ENCODE results near the gene SLC22A31.
"Not testable (repeated sequence)": the region's sequence is repeated elsewhere in the genome, so short reads cannot be mapped to it uniquely, and the experiment has no call there.

Gene SLC22A31

DNA sequence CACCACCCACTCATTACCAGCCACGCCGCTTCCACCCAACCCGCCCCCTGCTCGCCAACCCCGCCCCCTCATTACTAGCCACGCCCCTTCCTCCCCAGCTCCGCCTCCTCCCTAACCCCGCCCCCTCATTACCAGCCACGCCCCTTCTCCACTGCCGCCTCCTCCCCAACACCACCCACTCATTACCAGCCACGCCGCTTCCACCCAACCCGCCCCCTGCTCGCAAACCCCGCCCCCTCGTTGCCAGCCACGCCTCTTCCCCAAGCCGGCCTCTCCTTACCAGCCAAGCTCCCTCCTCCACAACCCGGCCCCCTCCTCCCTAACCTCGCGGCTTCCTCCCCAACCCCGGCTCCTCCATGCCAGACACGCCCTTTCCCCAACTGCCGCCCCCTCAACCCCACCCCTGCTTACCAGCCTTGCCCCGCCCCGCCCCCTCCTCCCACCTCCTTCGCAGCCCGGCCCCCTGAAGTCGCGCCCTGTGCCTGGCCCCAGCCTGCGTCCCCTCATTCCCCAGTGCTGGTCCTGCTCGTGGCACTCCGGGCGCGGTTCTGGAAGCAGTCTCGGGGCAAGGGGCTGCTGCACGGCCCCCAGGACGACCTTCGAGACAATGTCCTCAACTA lies 7.3 kb downstream of the SLC22A31 start:
- H3K4me3 ChIP-seq (ENCODE audit: low read depth, low read length) = no peak overlapping the region
- no peak for DNase-seq (ENCODE audit: low read depth)
- in situ Hi-C loops (cut with HindIII; ENCODE audit: low sequenced_read_pairs) = no loop called here
- TF ChIP-seq, protein P1, sequence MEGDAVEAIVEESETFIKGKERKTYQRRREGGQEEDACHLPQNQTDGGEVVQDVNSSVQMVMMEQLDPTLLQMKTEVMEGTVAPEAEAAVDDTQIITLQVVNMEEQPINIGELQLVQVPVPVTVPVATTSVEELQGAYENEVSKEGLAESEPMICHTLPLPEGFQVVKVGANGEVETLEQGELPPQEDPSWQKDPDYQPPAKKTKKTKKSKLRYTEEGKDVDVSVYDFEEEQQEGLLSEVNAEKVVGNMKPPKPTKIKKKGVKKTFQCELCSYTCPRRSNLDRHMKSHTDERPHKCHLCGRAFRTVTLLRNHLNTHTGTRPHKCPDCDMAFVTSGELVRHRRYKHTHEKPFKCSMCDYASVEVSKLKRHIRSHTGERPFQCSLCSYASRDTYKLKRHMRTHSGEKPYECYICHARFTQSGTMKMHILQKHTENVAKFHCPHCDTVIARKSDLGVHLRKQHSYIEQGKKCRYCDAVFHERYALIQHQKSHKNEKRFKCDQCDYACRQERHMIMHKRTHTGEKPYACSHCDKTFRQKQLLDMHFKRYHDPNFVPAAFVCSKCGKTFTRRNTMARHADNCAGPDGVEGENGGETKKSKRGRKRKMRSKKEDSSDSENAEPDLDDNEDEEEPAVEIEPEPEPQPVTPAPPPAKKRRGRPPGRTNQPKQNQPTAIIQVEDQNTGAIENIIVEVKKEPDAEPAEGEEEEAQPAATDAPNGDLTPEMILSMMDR (IDR thresholded peaks at IDR 0.05; ENCODE audit: low read depth, low read length, missing control alignments) = no peak

DNA sequence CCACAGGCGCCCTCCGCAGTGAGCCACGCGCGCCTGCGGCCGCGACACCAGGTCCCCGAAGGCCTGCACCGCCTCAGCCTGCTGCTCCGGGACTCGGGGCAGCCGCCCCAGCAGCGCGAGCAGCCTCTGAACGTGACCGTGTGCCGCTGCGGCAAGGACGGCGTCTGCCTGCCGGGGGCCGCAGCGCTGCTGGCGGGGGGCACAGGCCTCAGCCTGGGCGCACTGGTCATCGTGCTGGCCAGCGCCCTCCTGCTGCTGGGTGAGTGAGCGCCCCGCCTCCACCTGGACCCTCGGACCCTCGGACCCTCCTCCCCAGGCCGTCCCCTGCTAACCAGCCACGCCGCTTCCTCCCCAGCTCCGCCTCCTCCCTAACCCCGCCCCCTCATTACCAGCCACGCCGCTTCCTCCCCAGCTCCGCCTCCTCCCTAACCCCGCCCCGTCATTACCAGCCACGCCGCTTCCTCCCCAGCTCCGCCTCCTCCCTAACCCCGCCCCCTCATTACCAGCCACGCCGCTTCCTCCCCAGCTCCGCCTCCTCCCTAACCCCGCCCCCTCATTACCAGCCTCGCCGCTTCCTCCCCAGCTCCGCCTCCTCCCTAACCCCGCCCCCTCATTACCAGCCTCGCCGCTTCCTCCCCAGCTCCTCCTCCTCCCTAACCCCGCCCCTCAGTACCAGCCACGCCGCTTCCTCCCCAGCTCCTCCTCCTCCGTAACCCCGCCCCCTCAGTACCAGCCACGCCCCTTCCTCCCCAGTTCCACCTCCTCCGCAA lies 8.0 kb downstream of the SLC22A31 start:
- DNase-seq (ENCODE audit: low read depth); in situ Hi-C loops (cut with HindIII; ENCODE audit: low sequenced_read_pairs): not testable (repeated sequence)
- H3K4me3 ChIP-seq (ENCODE audit: low read depth, low read length) = peak overlapping the region; percentile 39

DNA sequence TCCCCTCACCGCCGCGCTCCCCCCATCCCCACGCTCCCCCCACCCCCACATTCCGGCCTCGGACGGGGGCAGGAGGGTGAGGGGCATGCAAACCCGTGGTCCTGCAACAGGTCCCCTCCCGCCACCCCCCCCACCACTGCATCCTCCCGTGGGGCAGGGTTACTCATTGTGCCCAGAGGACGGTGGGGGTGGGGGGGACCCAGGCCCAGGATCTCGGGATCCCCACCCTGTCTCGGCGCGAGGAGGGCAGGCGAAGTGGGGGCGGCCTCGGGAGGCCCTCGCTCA lies 8.5 kb downstream of the SLC22A31 start:
- TF ChIP-seq, protein P1 (IDR thresholded peaks at IDR 0.05; ENCODE audit: low read depth, low read length, missing control alignments) = no peak
- peak overlapping the region; percentile 39 for H3K4me3 ChIP-seq (ENCODE audit: low read depth, low read length)
- no peak for DNase-seq (ENCODE audit: low read depth)
- in situ Hi-C loops (cut with HindIII; ENCODE audit: low sequenced_read_pairs) = no loop called here

DNA sequence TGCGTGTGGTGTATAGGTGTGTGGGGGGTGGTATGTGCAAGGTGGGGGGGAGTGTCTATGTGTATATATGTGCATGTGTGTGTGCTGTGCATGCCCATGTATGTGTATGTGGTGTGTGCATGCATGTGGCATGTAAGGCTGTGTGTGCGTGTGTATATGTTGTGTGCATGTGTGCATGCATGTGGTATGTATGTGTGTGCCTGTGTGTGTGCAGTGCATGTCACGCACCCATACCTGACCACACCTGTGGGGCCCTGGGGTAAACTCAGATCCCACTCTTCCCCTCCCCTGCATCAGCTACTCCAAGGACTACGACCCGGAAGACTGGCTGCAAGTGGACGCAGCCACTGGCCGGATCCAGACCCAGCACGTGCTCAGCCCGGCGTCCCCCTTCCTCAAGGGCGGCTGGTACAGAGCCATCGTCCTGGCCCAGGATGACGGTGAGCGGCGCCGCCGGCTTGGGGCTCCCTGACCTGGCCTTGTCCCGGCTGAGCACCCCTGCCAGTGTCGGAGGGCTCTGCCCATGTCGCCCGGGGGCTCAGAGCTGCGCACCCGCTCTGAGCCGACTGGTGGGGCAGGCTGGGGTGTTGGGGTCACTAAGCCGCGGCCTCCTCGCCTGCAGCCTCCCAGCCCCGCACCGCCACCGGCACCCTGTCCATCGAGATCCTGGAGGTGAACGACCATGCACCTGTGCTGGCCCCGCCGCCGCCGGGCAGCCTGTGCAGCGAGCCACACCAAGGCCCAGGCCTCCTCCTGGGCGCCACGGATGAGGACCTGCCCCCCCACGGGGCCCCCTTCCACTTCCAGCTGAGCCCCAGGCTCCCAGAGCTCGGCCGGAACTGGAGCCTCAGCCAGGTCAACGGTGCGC lies 9.1 kb downstream of the SLC22A31 start:
- no peak for DNase-seq (ENCODE audit: low read depth)
- in situ Hi-C loops (cut with HindIII; ENCODE audit: low sequenced_read_pairs) = no loop called here
- TF ChIP-seq, protein P1 (IDR thresholded peaks at IDR 0.05; ENCODE audit: low read depth, low read length, missing control alignments) = no peak
- no peak overlapping the region for H3K4me3 ChIP-seq (ENCODE audit: low read depth, low read length)

DNA sequence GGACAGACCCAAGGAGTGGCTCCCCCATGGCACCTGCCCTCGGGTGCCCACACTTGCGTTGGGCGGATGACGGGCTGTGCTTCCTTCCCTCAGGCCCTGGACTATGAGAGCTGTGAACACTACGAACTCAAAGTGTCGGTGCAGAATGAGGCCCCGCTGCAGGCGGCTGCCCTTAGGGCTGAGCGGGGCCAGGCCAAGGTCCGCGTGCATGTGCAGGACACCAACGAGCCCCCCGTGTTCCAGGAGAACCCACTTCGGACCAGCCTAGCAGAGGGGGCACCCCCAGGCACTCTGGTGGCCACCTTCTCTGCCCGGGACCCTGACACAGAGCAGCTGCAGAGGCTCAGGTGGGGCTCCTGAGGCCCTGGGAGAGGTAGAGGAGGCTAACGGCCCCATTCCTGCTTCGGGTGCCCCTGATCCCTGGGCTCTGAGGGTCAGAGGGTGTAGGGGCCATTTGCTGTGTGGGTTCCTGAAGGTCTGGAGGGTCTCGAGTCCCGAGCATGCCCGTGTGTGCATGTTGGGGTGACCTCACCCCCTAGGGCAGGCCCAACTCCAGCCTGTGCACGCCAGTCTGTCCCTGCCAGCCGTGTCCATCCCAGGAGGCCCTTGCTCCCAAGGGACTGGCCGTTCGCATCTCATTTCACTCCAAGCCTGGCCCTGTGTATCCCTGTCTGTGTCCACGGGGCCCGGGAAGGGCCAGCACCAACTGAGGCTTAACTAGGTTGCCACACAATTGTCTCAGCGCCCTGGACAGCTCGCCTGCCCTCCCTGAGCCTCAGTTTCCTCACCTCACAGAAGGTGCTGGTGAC lies 10.0 kb downstream of the SLC22A31 start:
- in situ Hi-C loops (cut with HindIII; ENCODE audit: low sequenced_read_pairs) = no loop called here
- TF ChIP-seq, protein P1 (IDR thresholded peaks at IDR 0.05; ENCODE audit: low read depth, low read length, missing control alignments) = no peak
- DNase-seq (ENCODE audit: low read depth) = no peak
- H3K4me3 ChIP-seq (ENCODE audit: low read depth, low read length) = no peak overlapping the region

DNA sequence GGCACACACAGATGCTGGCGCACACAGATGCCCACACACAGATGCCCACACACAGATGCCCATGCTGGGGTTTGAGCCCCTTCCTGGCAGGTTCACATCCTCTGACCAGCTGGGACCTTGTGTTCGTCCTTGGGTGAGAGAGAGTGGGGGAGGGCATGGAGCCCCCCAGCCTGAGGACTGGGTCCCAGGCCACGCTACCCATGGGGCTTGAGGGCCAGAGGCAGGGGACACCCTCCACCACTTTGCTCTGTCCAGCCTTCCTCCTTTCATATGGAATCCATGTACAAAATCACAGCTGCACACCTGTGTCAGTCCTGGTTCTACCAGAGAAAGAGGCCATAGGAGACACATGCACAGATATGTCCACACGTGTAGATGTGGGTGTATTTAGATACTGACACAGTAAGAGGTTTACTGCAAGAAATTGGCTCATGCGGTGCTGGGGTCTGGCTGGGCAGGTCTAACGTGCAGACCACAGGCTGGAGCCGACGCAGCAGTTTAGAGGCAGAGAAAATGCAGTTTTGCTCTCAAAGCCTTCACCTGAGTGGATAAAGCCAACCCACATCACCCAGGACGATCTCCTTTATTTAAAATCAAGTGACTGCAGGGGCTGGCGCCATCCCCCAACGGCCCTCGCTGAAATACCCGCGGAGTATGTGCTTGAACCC lies 10.8 kb downstream of the SLC22A31 start:
- TF ChIP-seq, protein P1 (IDR thresholded peaks at IDR 0.05; ENCODE audit: low read depth, low read length, missing control alignments) = no peak
- no peak overlapping the region for H3K4me3 ChIP-seq (ENCODE audit: low read depth, low read length)
- DNase-seq (ENCODE audit: low read depth) = no peak
- in situ Hi-C loops (cut with HindIII; ENCODE audit: low sequenced_read_pairs) = no loop called here

DNA sequence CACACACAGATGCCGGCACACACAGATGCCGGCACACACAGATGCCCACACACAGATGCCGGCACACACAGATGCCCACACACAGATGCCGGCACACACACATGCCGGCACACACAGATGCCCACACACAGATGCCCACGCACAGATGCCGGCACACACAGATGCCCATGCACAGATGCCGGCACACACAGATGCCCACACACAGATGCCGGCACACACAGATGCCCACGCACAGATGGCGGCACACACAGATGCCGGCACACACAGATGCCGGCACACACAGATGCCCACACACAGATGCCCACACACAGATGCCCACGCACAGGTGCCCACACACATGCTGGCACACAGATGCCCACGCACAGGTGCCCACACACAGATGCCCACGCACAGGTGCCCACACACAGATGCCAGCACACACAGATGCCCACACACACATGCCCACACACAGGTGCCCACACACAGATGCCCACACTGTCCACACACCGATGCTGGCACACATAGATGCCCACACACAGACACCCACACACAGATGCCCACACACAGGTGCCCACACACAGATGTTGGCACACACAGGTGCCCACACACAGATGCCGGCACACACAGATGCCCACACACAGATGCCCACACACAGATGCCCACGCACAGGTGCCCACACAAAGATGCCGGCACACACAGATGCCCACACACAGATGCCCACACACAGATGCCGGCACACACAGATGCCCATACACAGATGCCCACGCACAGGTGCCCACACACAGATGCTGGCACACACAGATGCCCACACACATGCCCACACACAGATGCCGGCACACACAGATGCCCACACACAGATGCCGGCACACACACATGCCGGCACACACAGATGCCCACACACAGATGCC lies 11.6 kb downstream of the SLC22A31 start:
- DNase-seq (ENCODE audit: low read depth); in situ Hi-C loops (cut with HindIII; ENCODE audit: low sequenced_read_pairs): not testable (repeated sequence)

More for the DNA sequence above, 11.6 kb downstream of the SLC22A31 start:
- not testable (repeated sequence) for H3K4me3 ChIP-seq (ENCODE audit: low read depth, low read length)

Data from astrocyte of the cerebellum (primary cell).